Measurements from ENCODE around the gene MBD2. TPM values are rescaled to one million over a fixed set of nuclear protein-coding genes. Genes with fewer than 3 reads are reported as not detected.

Gene MBD2
- total RNA-seq, 1 donor from 2014 or later: 150 TPM

GRCh38 chr18:54232485-54233227, 8.2 kb upstream of the MBD2 start:
- H3K36me3 Mint-ChIP-seq (ENCODE audit: low read depth): no peaks in the 10 kb centered on the region
- ATAC-seq (ENCODE audit: low read depth): no peak

GRCh38 chr18:54229421-54230059, 5.1 kb upstream of the MBD2 start:
- no peaks in the 10 kb centered on the region for H3K36me3 Mint-ChIP-seq (ENCODE audit: low read depth)
- H3K27me3 Mint-ChIP-seq: no peaks in the 10 kb centered on the region
- DNase-seq (no peak), ATAC-seq (ENCODE audit: low read depth) (no peak)
- no peak for TF ChIP-seq CTCF (IDR thresholded peaks at IDR 0.05)
- peaks cover 5% of the 10 kb centered on the region for H3K4me1 Mint-ChIP-seq
- no peaks in the 10 kb centered on the region for H3K9me3 Mint-ChIP-seq
- intact Hi-C loops (cut with micrococcal nuclease): loop anchor here (10.0 kb wide), 1 partner anchor 1035 kb away; no protein-coding TSS in a partner anchor
- POLR2A ChIA-PET: no interaction called here
- no peak overlapping the region for H3K27ac Mint-ChIP-seq
- CTCF ChIA-PET: no interaction called here
- H3K4me3 Mint-ChIP-seq: no peak overlapping the region

More at GRCh38 chr18:54232485-54233227, 8.2 kb upstream of the MBD2 start:
- ChIA-PET POLR2A (interaction anchor here (0.6 kb wide), 1 partner anchor 16 kb away, joined by 4 read pairs; no protein-coding TSS in a partner anchor), CTCF (no interaction called here)
- Mint-ChIP-seq H3K4me1 (no peaks in the 10 kb centered on the region), H3K27ac (no peak overlapping the region), H3K9me3 (no peaks in the 10 kb centered on the region), H3K4me3 (no peak overlapping the region), H3K27me3 (no peaks in the 10 kb centered on the region)
- intact Hi-C loops (cut with micrococcal nuclease): no loop called here
- no peak for TF ChIP-seq CTCF (IDR thresholded peaks at IDR 0.05)
- DNase-seq: no peak

GRCh38 chr18:54228364-54228763, 3.9 kb upstream of the MBD2 start:
- Mint-ChIP-seq H3K27ac (no peak overlapping the region), H3K27me3 (no peaks in the 10 kb centered on the region), H3K9me3 (no peaks in the 10 kb centered on the region), H3K4me1 (peaks cover 9% of the 10 kb centered on the region), H3K4me3 (no peak overlapping the region), H3K36me3 (ENCODE audit: low read depth) (peaks cover 6% of the 10 kb centered on the region)
- ATAC-seq (ENCODE audit: low read depth): no peak
- TF ChIP-seq CTCF (IDR thresholded peaks at IDR 0.05): no peak
- no peak for DNase-seq
- ChIA-PET POLR2A (no interaction called here), CTCF (no interaction called here)
- intact Hi-C loops (cut with micrococcal nuclease): loop anchor here (10.0 kb wide), 1 partner anchor 1036 kb away; no protein-coding TSS in a partner anchor

- intact Hi-C loops (cut with micrococcal nuclease): loop anchor here (1.0 to 10.0 kb wide), 8 partner anchors 24 to 1041 kb away; partner anchors contain the start of genes C18orf54, POLI and STARD6
- no peak for TF ChIP-seq CTCF (IDR thresholded peaks at IDR 0.05)
These were observed 764 bp downstream of the MBD2 start for GRCh38 chr18:54223568-54224241.

More at GRCh38 chr18:54223568-54224241, 764 bp downstream of the MBD2 start:
- peak; percentile 9 for ATAC-seq (ENCODE audit: low read depth)
- peak; percentile 46 for DNase-seq
- Mint-ChIP-seq H3K4me3 (peak overlapping the region; percentile 92), H3K27me3 (no peaks in the 10 kb centered on the region), H3K4me1 (peaks cover 52% of the 10 kb centered on the region), H3K36me3 (ENCODE audit: low read depth) (peaks cover 16% of the 10 kb centered on the region), H3K27ac (peak overlapping the region; percentile 92), H3K9me3 (no peaks in the 10 kb centered on the region)
- ChIA-PET POLR2A (interaction anchor here (1.0 to 4.1 kb wide), 10 partner anchors 10 to 134 kb away, joined by 3 to 74 read pairs (median 8); partner anchors contain the start of genes C18orf54 and POLI), CTCF (interaction anchor here (0.8 to 4.7 kb wide), 14 partner anchors 9 to 169 kb away, joined by 3 to 94 read pairs (median 4); partner anchors contain the start of genes C18orf54, POLI and STARD6)
